NCI-H526 (cell line): ENCODE measurements around the gene DYSF.
"Not testable (repeated sequence)": the region's sequence is repeated elsewhere in the genome, so short reads cannot be mapped to it uniquely, and the experiment has no call there.

Source experiments
- DNase-seq, 2 experiments: peaks; one replicate each; lab custom pipeline; 2025; lab: John Stamatoyannopoulos, UW

The DYSF gene

DNA sequence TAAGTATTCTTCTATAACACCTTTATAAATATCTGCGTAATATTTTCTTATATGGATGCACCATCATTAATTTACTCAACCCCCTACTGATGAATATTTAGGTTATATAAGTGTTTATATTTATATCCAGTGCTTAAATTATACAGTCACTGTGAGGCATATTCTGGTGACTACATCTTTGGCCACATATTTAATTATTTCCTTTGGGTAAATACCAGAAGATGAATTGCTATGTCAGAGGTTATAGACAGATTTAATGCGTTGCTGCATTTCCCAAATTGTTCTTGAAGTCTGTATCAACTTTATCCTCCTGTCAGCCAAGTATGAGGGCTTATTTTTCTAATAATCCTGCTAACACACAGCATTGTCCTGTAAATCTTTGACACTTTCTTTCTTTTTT is 18.7 kb downstream of the DYSF start:
- DNase-seq: no peak

DNA sequence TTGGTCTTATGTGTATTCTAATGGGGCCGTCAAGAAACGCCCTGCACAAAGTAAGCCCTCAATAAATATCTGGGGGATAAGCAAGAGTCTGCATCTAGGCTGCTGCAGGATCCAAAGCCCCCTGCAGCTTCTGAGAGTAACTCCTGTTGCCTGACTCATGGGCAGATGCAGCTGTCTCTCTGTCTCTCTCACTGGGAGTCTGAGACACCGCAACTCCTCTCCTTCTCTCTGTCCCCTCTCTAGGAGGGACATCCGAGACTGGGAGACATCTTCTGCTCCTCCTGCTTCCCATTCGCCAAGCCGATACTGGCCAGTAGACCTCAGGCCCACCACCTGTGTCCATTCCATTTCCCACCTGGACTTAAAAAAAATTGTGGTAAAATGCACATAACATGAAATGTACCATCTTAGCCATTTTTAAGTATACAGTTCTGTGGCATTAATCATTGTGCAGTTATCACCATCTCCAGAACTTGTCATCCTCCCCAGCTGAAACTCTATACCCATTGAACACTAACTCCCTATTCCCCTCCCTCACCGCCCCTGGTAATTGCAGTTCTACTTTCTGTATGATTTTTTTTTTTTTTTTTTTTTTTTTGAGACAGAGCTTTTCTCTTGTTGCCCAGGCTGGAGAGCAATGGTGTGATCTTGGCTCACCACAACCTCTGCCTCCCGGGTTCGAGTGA is 20.1 kb downstream of the DYSF start:
- no peak for DNase-seq

DNA sequence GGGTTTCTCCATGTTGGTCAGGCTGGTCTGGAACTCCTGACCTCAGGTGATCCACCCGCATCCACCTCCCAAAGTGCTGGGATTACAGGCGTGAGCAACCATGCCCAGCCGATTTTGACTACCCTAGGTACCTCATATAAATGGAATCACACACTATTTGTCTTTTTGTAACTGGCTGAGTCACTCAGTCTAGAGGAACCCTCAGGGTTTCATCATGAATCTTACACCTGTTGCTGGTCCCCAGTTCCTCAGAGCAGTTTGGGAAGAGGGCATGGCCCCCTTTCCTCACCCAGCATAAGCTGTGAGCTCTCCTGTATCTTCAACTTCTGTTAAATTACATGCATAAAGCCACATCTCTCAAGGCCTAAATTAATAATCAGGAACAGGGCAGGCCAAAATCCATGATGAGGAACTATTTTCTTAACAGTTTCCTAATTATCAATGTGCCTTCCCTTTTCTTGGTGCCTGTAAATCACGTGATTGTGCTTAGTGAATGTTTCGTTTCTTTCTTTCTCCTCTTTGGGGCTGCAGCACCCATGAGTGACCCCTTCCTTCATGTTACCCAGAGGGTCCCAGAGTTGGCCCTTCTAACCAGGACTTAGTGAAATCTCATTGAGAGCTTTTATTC is 20.9 kb downstream of the DYSF start:
- DNase-seq: no peak

DNA sequence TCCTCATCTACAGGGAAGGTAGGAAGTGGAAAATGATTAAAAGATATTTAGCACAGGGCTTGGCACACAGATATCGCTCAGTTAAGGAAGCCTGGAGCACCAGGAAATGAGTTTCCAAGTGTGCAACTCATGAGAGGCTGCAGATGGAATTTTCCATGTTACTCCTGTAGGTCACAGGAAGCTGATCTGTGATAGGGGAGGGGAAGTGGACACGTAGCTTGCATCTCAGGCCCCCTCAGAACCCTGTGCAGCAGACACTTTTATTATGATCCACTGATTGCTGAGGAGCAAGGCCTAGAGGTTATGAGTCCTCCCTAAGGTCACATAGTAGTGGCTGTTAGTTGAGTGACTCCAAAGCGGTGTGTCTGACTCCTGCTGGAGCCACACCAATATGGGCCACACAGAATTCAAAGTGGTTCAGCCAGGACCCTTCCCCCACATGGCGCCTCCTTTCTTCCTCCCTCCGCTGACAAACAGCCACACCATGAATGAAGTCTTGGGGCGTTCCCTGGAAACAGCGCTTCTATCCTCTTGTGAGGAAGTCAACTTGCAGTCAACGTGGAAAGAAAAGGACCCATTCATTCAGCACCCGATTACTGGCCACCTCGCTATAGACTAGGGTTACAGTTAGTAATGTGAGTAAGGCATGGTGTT is 21.5 kb downstream of the DYSF start:
- DNase-seq: no peak

DNA sequence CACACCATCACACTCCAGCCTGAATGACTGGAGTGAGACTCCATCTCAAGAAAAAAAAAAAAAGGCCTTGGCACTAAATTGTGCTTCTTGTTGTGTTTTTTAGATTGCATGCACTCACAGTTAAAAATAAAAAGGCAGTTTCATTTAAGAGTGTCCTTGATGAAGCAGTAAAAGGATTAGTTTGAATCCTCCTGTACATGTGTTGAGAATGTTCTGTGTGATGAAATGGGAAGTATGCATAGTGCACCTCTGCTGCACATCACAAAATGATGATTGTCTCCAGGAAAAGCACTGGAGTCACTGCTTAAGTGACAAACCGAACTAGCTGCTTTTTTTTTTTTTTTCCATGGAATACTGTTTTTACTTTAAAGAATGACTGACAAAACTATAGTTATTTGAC is 23.1 kb downstream of the DYSF start:
- DNase-seq: no peak

DNA sequence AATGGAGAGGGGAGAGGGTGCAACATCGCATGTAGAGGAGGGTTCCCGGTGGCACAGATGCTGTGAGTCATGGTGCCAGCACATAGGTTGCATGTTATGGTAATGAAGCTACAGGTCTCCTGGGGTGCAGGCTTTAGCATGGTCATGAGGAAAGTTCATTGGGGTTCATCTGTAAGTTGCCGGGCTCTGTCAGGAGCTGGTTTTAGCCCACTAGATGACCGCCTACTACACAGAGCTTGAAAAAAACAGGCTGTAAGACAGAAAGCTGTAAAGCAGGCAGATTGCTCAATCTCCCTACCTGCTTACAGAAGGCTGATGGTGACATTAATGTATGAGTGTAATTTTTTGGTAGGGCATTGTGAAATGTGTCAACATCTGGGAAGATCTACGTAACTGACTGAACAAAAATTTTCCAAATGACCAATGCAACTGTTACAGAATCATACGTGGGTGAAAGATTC is 23.9 kb downstream of the DYSF start:
- DNase-seq: no peak

DNA sequence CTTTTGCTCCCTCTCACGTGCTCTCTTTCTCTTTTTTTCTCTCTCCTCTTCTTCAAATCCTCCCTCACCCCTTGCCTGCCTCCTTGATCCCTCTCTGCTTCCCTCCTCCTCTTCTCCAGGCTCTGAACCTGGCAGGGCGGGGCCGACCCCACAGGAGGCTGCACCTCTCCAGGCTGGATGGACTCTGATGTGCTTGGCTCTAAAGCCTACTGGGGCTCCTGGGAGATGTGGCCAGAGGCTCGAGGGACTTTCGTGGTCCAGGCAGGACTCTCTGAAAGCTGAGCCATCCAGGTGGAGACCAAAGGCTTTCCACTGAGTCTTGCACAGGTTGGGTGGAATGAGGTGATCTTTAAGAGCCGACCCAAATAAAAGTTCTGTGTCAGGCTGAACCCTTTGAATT is 25.4 kb downstream of the DYSF start:
- no peak for DNase-seq

DNA sequence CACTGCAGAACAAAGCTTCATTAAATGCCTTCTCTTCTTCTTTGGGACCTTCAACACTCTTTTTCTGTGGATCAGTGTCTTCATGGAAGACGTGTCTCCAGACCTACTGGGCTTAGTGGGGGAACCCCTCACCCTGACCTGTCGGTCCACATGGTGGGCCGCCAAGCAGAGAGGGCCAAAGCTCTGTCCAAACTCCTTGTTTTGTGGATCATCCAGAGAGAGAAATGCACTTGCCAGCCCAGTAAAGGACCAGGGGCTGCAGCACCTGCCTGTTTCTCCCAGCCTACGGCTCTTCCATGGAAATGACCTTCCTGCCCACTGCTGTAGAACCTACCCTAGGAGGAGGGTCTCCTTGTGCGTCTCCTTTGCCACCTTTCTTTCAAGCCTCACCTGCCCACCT is 25.9 kb downstream of the DYSF start:
- DNase-seq: no peak

DNA sequence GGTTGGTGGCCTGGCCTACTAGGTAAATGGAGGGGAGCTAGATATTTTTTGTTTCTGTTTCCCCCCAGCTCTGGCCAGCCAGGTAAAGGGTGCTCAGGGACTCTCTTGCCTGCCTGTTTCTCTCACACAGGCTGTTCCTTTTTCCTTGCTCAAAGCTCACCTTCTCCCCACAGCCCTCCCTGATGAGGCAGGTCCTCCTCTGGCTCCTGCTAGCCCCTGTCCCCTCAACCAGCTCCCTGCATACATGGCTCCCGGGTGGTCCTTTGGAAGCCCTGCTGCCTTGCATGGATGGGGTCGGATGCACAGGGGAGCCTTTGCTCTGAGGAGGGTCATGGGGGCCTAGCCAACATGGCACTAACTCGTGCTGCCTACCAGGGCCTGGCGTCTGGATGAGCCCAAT is 27.8 kb downstream of the DYSF start:
- no peak for DNase-seq

DNA sequence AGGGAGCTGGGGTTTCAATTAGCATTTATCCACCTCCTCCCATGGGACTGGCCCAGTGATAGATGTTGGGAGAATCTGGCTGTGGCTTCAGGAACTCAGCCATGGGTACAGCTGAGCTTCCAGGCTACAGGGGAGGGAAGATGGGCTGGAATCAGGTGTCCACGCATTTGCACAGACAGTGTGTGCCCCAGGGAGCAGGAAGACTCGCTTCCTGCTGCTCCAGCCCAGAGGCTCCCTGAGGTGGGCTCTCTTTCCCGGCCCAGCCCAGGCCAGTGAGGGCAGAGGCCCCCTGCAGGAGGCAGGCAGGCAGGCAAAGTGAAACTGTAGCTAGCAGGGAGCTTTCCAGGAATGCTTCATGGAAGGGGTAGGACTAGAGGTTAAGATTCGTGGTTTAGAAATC is 28.7 kb downstream of the DYSF start:
- peak in 1 of 2 experiments; percentile 11 for DNase-seq

DNA sequence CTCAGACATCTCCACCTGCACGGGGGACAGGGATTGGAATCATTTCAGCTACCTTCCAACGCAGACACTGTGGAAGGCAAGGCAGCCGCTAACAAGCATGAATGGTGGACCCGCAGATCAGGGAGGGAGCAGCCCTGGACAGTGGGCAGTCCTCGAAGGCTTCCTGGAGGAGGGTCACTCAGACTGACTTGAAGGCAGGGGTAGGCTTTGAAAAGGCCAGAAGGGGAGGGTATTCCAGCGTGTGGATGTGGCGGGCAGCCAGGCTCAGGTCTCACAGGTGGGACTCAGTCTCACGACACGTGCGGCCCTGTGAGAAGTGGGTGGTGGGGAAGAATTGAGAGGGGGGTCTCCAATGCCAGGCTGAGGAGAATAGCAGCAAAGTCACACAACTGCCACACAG is 29.9 kb downstream of the DYSF start:
- DNase-seq: no peak

DNA sequence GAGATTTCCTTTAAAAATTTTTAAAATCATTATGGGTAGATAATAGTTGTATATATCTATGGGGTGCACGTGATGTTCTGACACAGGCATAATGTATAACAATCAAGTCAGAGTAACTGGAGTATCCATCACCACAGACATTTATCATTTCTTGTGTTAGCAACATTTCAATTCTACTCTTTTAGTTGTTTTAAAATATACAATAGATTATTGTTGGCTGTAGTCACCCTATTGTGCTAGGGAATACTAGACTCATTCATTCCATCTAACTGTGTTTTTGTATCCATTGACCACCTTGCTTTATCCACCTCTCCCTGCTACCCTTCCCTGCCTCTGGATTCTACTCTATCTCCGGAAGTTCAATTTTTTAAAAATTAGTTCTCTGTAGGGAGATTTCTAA is 31.0 kb downstream of the DYSF start:
- no peak for DNase-seq

DNA sequence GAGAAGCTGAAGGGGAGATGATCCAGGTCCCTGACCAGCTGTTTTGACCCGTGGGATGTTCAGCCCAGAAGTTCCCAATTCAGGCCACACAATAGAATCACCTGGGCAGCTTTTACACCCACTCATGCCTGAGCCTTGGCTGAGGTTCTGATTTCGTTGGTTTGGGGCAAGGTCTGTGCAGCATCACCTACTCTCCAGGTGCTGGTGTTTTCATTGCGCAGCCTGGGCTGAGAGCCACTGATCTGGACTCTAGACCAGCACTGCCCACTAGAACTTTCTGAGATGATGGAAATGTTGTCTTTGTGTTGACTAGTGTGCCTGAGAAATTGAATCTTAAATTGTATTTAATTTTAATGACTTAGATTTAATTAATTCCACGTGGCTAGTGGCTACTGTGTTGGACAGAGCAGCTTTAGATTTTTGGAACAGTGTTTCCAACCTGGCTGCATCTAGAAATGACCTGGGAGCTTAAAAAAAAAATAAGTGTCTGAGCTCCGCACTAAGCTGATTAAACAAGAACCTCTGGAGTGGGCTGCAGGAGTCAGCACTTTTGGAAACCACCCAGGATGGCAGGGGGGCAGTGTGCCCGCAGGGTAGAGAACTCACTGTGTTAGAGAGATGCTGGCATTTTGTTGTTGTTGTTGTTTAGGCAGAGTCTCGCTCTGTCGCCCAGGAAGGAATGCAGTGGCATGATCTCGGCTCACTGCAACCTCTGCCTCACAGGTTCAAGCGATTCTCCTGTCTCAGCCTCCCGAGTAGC is 33.7 kb downstream of the DYSF start:
- DNase-seq: no peak

DNA sequence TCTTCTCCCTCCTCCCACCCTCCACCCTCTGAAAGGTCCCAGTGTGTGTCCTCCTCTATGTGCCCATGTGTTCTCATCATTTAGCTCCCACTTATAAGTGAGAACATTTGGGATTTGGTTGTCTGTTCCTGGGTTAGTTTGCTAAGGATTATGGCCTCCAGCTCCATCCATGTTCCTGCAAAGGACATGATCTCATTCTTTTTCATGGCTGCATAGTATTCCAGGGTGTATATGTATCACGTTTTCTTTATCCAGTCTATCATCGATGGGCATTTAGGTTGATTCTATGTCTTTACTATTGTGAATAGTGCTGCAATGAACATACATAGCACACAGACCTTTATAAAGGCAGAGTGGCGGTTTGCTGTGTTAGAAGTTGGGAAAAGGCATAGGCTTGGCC is 38.2 kb downstream of the DYSF start:
- not testable (repeated sequence) for DNase-seq

DNA sequence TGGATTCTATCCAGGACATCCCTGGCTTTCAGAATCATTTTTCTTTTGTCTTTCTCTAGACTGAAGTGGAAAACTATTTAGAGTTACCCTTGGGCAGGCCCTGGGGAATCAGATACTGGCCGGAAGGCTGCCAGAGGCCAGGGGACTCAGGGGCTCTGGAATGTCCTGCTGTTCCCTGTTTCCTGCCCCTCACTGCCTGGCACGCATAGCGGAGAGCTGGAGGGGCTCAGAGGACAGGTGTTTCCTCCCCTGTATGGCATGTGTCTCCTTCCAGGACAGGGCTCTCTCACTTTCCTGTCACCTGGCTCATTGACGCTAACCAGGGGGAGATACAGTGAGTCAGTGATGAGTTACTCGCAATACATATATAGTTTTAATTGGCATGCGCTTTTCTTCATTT is 38.8 kb downstream of the DYSF start:
- no peak for DNase-seq

DNA sequence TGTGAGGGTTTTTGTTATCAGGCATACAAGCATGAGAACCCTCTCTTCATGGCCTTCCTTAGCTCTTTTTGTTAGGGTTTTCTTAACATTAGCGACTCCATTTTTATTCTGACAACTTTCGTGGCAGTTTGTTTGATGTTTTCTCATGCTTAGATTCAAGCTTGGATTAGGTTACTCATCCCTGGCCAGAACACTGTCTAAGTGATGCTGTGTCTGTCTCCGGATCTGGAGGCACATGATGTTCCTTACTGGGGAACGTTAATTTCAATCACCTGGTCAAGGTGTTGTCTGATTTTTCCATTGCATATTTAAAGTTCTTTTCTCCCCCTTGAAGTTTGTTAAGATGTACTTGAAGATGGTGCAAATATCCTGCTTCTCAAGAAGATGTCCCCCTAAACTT is 40.7 kb downstream of the DYSF start:
- no peak for DNase-seq

DNA sequence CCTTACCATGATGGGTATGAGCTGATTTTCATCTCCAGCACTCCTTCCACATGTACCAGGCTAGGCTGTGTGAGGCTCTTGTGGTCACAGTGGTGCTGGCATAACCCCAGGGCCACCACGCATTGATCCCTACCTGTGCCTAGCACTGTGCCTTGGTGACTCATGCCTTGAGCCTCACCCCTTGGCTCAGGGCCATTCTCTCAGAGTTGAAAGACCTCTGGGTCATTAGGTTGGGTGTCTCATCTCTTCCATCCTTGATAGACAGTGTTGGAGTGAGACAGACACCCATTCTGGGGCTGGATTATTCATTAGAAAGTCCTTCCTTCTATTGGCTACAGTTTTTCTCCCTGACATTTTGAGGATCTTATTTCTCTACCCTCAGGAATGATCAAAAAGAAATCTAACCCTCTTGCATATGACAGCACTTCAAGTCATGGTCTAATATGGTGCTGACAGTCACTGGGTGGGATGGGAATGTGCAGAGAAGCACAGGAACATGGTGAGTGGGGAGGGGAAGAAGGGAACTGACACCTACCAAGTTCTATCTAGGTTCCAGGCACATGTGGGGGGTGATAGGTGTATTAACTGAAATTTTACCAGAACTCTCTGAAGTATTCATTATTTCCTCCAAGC is 41.3 kb downstream of the DYSF start:
- no peak for DNase-seq

DNA sequence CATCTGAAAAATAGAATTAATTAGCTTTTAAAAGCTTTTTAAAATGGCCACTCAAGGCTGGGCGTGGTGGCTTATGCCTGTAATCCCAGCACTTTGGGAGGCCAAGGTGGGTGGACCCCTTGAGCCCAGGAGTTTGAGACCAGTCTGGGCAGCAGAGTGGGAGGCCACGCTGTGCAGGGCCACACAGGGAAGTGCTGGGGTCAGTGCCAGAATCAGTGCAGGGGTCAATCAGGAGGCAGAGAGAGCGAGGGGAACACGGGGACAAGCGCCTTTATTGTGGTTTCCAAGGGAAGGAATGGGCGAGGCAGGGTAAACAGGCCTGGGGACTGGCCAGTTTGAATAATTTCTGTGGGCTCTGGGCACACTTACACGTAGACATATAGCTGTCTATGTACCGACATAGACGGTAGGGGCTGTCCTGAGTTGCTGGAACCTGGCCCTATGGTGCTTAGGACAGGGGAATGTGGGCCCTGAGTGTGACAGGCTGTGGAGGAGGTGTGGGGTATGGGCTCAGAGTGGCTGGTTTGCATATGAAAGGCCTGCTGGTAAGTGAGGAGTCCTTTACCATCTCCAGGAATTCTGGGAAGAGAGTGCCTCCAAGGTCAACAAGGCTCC is 42.9 kb downstream of the DYSF start:
- DNase-seq: no peak

DNA sequence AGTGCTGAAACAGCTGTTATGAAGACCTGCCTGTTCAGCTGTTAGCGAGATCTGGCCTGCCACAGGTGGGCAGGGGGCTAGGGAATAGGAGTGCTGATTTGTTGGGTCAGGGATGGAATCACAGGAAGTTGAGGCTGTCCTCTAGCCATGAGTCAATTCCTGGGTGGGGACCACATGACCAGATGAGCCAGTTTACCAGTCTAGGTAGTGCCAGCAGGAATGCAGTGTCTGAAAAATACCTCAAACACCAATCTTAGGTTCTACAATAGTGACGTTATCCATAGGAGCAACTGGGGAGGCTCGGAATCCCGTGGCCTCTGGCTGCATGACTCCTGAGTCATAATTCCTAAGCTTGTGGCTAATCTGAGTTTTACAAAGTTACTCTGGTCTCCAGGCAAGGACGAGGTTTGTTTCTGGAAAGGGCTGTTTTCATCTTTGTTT is 44.9 kb downstream of the DYSF start:
- no peak for DNase-seq

DNA sequence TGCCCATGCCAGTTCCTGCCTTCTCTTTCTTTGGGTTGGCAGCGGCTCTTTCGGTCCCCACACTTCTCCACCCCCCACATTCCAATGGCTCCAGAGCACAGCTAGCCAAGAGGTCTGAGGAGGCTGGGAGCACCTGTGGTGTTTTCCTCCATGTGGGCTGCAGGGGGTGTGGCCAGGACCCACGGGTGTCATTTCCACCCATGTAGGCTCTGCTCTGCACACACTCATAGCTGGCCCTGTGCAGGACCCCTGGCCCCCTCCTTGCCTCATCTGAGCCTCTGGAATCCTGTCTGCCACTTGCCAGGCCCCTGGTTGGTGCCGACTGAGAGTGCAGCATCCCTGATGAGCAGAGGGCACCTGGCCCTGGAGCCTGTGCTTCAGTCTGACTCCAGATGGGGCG is 46.3 kb downstream of the DYSF start:
- DNase-seq: no peak

DNA sequence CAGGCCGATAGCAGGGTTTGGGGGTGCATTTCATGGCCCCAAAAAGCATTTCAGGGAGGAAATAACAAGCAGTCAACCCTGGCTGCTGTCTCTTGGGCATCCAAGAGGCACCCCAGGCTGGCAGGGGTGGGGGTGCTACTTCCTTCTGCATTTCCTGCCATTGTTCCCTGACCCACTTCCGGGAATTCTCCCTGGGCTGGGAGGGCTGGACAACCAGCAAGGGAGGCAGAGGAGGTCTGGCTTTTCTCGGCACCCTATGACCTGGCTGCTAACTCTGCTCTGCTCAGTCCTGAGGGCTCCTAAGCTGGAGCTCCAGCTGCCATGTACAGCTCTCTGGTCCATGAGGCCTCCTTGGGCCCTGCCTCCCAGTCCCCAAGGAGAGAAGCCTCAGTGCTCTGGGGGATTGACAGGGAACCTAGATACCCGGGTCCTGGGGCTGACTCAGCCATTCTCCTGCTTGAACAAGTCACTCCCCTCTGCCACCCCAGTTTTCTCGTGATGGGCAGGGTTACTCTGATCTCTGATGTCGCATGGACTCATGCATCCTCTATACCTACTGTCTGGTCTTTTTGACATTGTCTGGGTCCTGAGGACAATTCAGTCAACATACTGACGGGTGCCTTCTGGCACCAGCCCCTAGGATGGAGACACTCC is 47.2 kb downstream of the DYSF start:
- no peak for DNase-seq
